Endothelial cell (in vitro differentiated cells): Measurements from ENCODE around the gene MFN2. TPM values are rescaled to one million over a fixed set of nuclear protein-coding genes. Genes with fewer than 3 reads are reported as not detected.

Experiments used
- DNase-seq: peaks from one replicate; pipeline ENCODE4 v3.0.0; 2021; ENCODE audit warnings: low spot score
- H3K27ac Mint-ChIP-seq: one replicate; pipeline ENCODE4 v1.8.0; 2021; ENCODE audit warnings: mixed read lengths, inconsistent platforms; ENCODE audit not compliant: unreplicated experiment
- H3K27me3 Mint-ChIP-seq: one replicate; pipeline ENCODE4 v1.8.0; 2021; ENCODE audit warnings: mild to moderate bottlenecking, moderate library complexity, mixed read lengths, inconsistent platforms; ENCODE audit not compliant: unreplicated experiment
- H3K36me3 Mint-ChIP-seq: one replicate; pipeline ENCODE4 v1.8.0; 2021; ENCODE audit warnings: mild to moderate bottlenecking, low read depth, mixed read lengths, inconsistent platforms; ENCODE audit not compliant: unreplicated experiment
- H3K4me1 Mint-ChIP-seq: one replicate; pipeline ENCODE4 v1.8.0; 2021; ENCODE audit warnings: mild to moderate bottlenecking, mixed read lengths, inconsistent platforms; ENCODE audit not compliant: unreplicated experiment
- H3K4me3 Mint-ChIP-seq: one replicate; pipeline ENCODE4 v1.8.0; 2021; ENCODE audit warnings: mild to moderate bottlenecking, mixed read lengths, inconsistent platforms; ENCODE audit not compliant: unreplicated experiment
- H3K9me3 Mint-ChIP-seq: one replicate; pipeline ENCODE4 v1.8.0; 2021; ENCODE audit warnings: mixed read lengths, inconsistent platforms; ENCODE audit not compliant: unreplicated experiment
- CTCF ChIP-seq: fragments of 200-600 bp; sonication (generic); IDR thresholded peaks from one replicate; pipeline ENCODE4 v1.5.0; 2021; ENCODE audit warnings: antibody characterized with exemption; ENCODE audit not compliant: unreplicated experiment
- total RNA-seq: library from RNA; stranded (reverse); fragmentation: NEBNext Ultra II Directional; extraction: Animal tissue kit (Norgen Biotek cat#: 25700); gene quantifications from one replicate; pipeline ENCODE4 v1.2.1, GENCODE V29; 2021; ENCODE audit not compliant: unreplicated experiment

The MFN2 gene
- total RNA-seq, 1 donor from 2014 or later = 59.4 TPM

- Mint-ChIP-seq H3K4me3 (no peak overlapping the region), H3K36me3 (peaks cover 26% of the 10 kb centered on the region), H3K27ac (no peak overlapping the region), H3K4me1 (peaks cover 17% of the 10 kb centered on the region), H3K27me3 (peaks cover 7% of the 10 kb centered on the region), H3K9me3 (no peaks in the 10 kb centered on the region)
- TF ChIP-seq CTCF = no peak
- DNase-seq = no peak
Observed at GRCh38 chr1:11970441-11971185, 9.6 kb upstream of the MFN2 start.

DNA sequence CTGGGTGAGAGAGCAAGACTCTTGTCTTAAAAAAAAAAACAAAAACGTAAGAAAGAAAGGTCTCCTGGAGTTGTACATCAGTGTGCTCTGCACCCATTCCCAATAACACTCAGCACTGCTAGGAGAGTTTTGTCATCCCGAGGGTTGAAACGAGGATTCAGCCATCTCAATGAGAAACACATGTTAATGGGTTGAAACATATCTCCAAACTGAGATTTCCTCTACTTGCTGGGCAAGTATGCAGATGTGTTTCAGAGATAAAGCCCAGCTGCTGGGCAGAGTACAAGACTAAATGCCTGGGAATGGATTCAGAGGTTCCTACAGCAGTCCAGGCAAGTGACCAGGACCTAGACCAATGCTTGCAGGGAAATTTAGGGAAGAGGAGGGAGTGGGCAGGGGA, 2.6 kb upstream of the MFN2 start:
- no peak for DNase-seq
- peak overlapping the region; percentile 50 for H3K4me3 Mint-ChIP-seq
- H3K4me1 Mint-ChIP-seq = peaks cover 20% of the 10 kb centered on the region
- no peaks in the 10 kb centered on the region for H3K9me3 Mint-ChIP-seq
- no peak for TF ChIP-seq CTCF
- H3K36me3 Mint-ChIP-seq = peaks cover 19% of the 10 kb centered on the region
- H3K27me3 Mint-ChIP-seq = peaks cover 10% of the 10 kb centered on the region
- H3K27ac Mint-ChIP-seq = peak overlapping the region; percentile 55

- Mint-ChIP-seq H3K4me3 (no peak overlapping the region), H3K9me3 (no peaks in the 10 kb centered on the region), H3K4me1 (peaks cover 17% of the 10 kb centered on the region), H3K27me3 (peaks cover 10% of the 10 kb centered on the region), H3K36me3 (peaks cover 19% of the 10 kb centered on the region), H3K27ac (no peak overlapping the region)
- DNase-seq = no peak
- no peak for TF ChIP-seq CTCF
Observed at GRCh38 chr1:11978301-11978700, 1.9 kb upstream of the MFN2 start.

- Mint-ChIP-seq H3K4me3 (peak overlapping the region; percentile 95), H3K27me3 (peaks cover 10% of the 10 kb centered on the region), H3K36me3 (peaks cover 25% of the 10 kb centered on the region), H3K4me1 (peaks cover 17% of the 10 kb centered on the region), H3K27ac (no peak overlapping the region), H3K9me3 (no peaks in the 10 kb centered on the region)
- TF ChIP-seq CTCF = no peak
- no peak for DNase-seq
Observed at GRCh38 chr1:11979028-11979850, 1.0 kb upstream of the MFN2 start.

DNA sequence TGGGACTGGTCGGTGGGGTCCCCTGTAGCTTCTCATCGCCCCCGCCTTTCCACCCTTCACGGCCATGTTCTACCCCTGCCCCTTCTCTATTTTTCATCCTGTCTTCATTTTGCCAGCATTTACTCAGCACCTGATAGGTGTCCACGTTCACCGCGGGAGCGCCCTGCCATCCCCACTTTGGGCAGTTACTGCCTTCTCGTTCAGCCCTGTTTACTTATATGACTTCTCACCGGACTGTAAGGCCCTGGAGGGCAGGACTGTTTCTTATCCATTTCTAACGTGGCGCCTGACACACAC, 380 bp downstream of the MFN2 start:
- Mint-ChIP-seq H3K9me3 (no peaks in the 10 kb centered on the region), H3K36me3 (peaks cover 24% of the 10 kb centered on the region), H3K4me1 (peaks cover 19% of the 10 kb centered on the region), H3K27me3 (peaks cover 7% of the 10 kb centered on the region), H3K27ac (peak overlapping the region; percentile 91), H3K4me3 (peak overlapping the region; percentile 95)
- DNase-seq = no peak
- TF ChIP-seq CTCF = no peak
